ENCODE measurements around the gene MYPOP.

MYPOP gene

GRCh38 chr19:45901432-45901911 is 941 bp downstream of the MYPOP start:
- no peak; the same call in 2 of the 3 replicates for ATAC-seq
- no peak for TF ChIP-seq TSHZ2 (CRISPR knock-in tag; IDR thresholded peaks at IDR 0.05)
- TF ChIP-seq ZNF8 (CRISPR knock-in tag; IDR thresholded peaks at IDR 0.05), result no peak
- TF ChIP-seq ZC3H10 (CRISPR knock-in tag; IDR thresholded peaks at IDR 0.05), result no peak
- no peak for TF ChIP-seq ARNTL (CRISPR knock-in tag; IDR thresholded peaks at IDR 0.05; ENCODE audit: borderline replicate concordance, low read depth)
- TF ChIP-seq ZFP30 (CRISPR knock-in tag; IDR thresholded peaks at IDR 0.05), result no peak
- no peak for TF ChIP-seq ISL1 (CRISPR knock-in tag; IDR thresholded peaks at IDR 0.05)
- no peak for TF ChIP-seq CSDC2 (CRISPR knock-in tag; IDR thresholded peaks at IDR 0.05)
- no peak for TF ChIP-seq SNAI2 (CRISPR knock-in tag; IDR thresholded peaks at IDR 0.05)
- no peak for TF ChIP-seq ZNF565 (CRISPR knock-in tag; conservative IDR thresholded peaks at IDR 0.05; ENCODE audit: low read depth)
- no peak for TF ChIP-seq OSR1 (CRISPR knock-in tag; IDR thresholded peaks at IDR 0.05)
- TF ChIP-seq GLIS3 (CRISPR knock-in tag; IDR thresholded peaks at IDR 0.05), result no peak
- no peak for TF ChIP-seq RARB (CRISPR knock-in tag; IDR thresholded peaks at IDR 0.05)
- TF ChIP-seq POU6F1 (CRISPR knock-in tag; IDR thresholded peaks at IDR 0.05; ENCODE audit: borderline replicate concordance, low read depth), result no peak
- no peak for TF ChIP-seq ESRRG (CRISPR knock-in tag; IDR thresholded peaks at IDR 0.05)
- no peak for TF ChIP-seq TCF4 (CRISPR knock-in tag; IDR thresholded peaks at IDR 0.05; ENCODE audit: borderline replicate concordance)
- TF ChIP-seq PATZ1 (CRISPR knock-in tag; IDR thresholded peaks at IDR 0.05; ENCODE audit: borderline replicate concordance), result no peak

GRCh38 chr19:45900738-45901431 is 1.5 kb downstream of the MYPOP start:
- ATAC-seq, result no peak
- TF ChIP-seq PATZ1 (CRISPR knock-in tag; IDR thresholded peaks at IDR 0.05; ENCODE audit: borderline replicate concordance) (no peak), CSRNP3 (CRISPR knock-in tag; IDR thresholded peaks at IDR 0.05) (no peak), ZNF8 (CRISPR knock-in tag; IDR thresholded peaks at IDR 0.05) (no peak), GLIS3 (CRISPR knock-in tag; IDR thresholded peaks at IDR 0.05) (no peak), ZNF70 (CRISPR knock-in tag; IDR thresholded peaks at IDR 0.05) (no peak), ESRRG (CRISPR knock-in tag; IDR thresholded peaks at IDR 0.05) (no peak), ZNF565 (CRISPR knock-in tag; conservative IDR thresholded peaks at IDR 0.05; ENCODE audit: low read depth) (no peak), ZFP30 (CRISPR knock-in tag; IDR thresholded peaks at IDR 0.05) (no peak), TSHZ2 (CRISPR knock-in tag; IDR thresholded peaks at IDR 0.05) (no peak), POU6F1 (CRISPR knock-in tag; IDR thresholded peaks at IDR 0.05; ENCODE audit: borderline replicate concordance, low read depth) (no peak), SNAI2 (CRISPR knock-in tag; IDR thresholded peaks at IDR 0.05) (no peak), ISL1 (CRISPR knock-in tag; IDR thresholded peaks at IDR 0.05) (no peak), ZFP3 (CRISPR knock-in tag; IDR thresholded peaks at IDR 0.05) (no peak), TOX (CRISPR knock-in tag; IDR thresholded peaks at IDR 0.05; ENCODE audit: borderline replicate concordance) (no peak), OSR1 (CRISPR knock-in tag; IDR thresholded peaks at IDR 0.05) (no peak), RARB (CRISPR knock-in tag; IDR thresholded peaks at IDR 0.05) (no peak)
